GM21717 (cell line): Measurements from ENCODE around the gene LILRA6.
"Not testable (repeated sequence)": the region's sequence is repeated elsewhere in the genome, so short reads cannot be mapped to it uniquely, and the experiment has no call there.

Experiments
- ATAC-seq: cut with Tn5 transposase; IDR thresholded peaks from one replicate; pipeline ENCODE4 v1.9.1; 2021; ENCODE audit warnings: mild to moderate bottlenecking, moderate library complexity; ENCODE audit not compliant: unreplicated experiment

LILRA6 gene

DNA sequence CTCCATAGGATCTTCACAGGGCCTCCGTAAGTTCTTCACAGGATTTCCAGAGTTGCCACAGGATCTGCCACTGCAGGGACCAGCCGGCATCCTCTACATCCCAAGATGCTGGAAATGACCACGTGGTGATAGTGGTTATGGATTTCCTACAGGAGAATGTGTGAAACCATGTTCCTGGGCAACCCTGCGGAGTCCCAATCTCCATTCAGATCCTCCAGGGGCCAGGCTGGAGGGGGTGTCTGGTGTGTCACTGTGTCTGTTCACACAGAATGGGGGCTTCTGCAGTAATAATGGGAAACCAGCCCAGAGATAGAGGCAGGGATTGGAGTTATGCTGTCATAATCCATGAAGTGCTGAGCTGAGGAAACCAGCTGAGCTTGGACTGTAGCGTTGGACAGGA lies 8.6 kb downstream of the LILRA6 start:
- ATAC-seq = no peak

DNA sequence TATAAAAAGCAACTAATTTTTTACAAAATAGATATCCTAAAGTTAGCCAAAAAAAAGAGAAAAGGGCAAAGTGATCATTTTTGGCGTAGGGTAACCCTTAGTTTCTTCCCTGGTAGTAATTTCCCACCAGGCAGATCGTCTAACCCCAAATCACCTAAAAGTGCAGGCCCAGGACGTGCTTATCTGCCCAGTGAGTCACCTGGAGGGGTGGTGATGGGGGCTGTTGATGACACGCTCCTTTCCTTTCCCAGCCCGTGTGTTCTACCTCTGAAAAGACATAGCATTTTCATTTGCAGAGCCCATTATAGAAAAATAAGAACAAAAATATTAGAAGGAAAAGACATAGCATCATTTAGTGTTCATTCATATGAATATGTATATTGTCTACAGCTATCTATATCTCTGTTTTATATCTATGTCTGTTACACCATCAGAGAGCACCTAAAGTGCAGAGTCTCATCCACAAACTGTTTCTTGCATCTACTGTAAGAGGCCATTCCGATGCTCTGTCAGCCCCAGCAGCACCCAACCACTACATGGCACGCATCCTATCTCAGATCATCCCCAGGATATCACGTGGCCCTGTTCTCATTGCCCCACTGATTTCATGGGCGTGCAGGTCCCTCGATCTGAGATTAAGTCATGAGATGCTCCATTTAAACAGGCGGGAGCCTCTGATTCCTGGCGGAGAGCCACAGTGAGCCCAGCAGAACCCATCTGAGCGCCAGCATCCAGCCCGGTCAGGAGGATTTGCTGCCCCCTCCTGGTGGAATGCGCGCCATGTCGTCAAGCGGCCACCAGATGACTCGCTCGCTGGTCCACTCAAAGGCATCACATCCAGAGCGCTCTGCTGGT lies 11.3 kb downstream of the LILRA6 start:
- ATAC-seq = no peak

DNA sequence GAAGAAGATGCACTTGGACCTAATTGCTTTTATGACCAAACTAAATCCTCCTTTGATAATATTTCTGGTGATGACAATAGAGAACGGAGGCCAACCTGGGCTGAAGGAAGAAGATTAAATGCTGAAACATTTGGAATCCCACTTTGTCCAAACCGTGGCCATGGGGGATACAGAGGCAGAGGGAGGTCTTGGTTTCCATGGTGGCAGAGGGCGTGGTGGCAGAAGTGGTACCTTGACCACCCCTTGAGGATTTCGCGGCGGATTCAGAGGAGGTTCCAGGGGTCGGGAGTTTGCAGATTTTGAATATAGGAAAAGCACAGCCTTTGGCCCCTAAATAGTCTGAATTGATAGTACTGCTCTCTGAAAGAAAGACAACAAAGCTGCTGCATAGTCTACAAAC lies 12.6 kb downstream of the LILRA6 start:
- no peak for ATAC-seq

DNA sequence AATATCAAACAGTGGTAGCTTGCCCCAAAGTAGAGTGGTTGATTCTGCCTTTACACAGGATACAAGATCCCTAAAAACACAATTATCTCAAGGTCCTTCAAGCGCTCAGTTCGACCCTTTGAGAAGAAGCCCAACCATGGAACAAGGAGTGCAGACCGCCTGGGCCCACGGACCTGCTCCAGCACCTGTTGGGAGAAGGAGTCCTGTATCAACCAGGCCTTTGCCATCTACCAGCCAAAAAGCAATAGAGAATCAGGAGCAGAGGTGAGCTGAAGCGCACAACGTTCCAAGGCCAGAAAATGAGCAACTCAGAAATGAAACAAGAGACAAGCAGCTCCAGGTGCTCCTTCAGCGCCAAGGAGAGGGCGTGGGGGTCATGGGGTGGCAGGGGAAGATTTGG lies 13.4 kb downstream of the LILRA6 start:
- no peak for ATAC-seq

DNA sequence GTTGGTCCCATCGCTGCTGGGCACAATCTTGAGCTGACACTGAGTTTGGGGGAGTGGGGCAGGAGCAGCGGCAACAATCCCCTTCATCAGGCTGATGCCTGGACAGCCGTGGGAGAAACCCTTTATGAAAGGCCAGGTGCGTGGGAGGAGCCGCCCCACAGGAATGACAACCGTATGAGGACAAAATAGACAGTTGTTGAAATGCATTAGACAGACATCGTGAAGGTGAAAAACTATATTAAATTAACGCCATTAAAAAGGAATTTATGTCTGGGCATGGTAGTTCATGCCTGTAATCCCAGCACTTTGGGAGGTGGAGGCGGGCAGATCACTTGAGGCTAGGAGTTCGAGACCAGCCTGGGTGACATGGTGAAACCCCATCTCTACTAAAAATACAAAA lies 18.0 kb downstream of the LILRA6 start:
- not testable (repeated sequence) for ATAC-seq

DNA sequence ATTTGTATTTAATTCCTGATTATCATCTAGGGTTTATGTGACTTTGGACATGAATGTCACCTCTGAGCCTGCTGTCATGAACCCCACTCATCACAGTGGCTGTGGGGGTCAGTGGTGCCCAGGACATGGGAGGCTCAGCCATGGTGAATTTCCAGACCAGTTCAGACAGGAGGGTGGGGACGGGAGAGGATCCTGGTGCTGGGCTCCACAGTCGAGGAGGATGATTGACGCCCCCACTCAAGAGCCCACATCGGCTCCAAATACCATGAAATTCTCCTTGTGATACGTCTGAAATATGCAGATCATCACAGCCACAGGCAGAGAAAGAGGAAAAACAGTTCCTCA lies 18.7 kb downstream of the LILRA6 start:
- not testable (repeated sequence) for ATAC-seq

DNA sequence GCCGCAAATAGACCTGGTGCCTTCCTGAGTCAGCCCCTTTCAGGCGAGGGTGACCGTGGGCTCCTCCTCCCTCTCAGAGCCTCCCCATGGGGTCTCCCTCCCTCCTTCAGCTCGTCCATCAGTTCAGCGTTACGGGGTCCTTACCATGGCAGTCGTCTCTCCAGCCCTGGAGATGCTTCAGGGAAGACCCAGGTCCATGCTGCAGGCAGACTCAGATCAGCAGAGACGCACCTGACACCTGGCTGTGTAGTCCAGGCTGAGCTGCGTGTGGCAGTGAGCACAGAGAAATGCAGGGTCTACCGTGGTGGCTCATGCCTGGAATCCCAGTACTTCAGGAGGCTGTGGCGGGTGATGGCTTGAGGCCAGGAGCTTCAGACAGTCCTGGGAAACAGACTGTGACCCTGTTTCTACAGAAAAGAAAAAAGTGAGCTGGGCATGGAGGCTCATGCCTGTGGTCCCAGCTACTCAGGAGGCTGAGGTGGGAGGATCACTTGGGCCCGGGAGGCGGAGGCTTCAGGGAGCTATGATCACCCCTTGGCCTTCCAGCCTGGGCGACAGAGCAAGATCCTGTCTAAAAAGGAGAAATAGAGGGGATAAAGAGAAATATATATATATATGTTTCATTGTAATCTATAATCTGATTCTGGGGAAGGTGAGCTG lies 19.2 kb downstream of the LILRA6 start:
- not testable (repeated sequence) for ATAC-seq

DNA sequence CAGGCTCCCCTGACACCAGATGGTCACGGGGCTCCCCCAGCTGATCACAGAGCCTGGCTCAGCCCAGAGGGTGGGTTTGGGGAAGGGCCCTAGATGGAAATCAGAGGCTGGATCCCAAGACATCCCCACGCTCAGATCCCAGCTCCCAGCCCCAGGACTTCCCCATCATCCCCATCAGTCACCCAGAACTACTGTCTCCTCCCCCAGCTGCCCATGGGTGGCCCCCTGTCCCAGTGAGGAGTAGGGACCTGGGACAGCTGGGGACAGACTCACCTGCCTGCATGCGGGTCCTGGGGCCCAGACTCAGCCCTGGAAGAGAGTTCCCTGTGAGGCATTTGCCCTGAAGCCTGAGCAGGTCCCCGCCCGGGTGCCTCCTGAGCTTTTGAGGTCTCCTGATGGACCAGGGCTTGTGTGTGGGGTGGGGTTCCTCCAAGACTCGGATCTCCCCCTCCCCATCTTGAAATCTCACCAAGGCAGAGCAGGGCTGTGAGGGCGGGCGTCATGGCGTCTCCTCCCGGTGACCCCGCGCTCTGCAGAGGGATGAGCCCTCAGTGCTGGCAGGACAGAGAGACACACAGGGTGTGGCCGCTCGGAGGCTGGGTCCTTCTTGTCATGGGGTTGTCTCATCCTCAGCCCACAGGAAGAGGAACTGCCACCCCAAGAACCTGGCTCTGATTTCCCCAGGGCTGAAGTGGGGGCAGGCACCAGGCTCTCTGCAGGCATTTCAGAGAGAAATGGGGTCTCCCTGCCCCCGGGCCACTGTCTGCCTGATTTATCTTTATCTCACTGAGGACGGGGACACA lies 19.9 kb downstream of the LILRA6 start, which contains the start of gene LILRB3:
LILRB3 (minus strand) TSS at position 534 of the 803 bp plus-strand sequence; CDS start at position 503, 31 bp downstream.
- ATAC-seq = not testable (repeated sequence)

DNA sequence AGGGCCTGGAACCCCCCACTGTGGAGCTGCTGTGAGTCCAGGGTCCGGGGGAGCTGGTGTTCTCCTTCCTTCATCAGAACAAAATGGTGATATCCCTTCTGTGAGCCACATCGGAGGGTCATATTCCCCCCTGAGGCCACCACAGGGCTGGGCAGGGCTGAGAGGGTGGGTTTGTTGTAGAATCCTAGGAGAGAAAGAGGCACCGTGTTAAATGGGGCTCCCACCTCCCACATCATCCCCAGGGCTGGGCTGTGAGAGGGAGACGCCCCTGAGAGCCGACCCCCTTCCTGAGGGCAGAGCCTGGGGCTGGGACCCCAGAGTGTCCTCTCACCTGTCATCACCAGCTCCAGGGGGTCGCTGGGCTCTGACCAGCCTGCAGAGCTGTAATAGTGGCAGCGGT lies 20.6 kb downstream of the LILRA6 start:
- ATAC-seq = not testable (repeated sequence)

DNA sequence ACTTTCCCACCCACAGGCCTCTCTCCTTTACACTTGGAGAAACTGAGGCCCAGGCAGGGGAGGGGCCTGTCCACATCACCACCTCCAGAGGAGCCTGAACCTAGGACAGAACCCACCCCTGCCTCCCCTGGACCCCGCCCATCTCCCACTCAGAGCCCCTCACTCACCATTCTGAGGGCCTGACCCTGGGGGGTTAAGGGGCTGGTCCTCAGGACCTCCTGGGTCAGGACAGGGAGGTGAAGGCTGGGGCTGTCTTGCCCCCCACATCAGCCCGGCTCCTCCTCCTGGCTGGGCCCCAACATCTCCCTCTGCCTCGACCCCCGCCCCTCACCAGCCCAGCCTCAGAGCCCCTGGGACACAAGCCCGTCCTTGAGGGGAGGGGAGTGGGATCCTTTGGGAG lies 22.9 kb downstream of the LILRA6 start:
- not testable (repeated sequence) for ATAC-seq

DNA sequence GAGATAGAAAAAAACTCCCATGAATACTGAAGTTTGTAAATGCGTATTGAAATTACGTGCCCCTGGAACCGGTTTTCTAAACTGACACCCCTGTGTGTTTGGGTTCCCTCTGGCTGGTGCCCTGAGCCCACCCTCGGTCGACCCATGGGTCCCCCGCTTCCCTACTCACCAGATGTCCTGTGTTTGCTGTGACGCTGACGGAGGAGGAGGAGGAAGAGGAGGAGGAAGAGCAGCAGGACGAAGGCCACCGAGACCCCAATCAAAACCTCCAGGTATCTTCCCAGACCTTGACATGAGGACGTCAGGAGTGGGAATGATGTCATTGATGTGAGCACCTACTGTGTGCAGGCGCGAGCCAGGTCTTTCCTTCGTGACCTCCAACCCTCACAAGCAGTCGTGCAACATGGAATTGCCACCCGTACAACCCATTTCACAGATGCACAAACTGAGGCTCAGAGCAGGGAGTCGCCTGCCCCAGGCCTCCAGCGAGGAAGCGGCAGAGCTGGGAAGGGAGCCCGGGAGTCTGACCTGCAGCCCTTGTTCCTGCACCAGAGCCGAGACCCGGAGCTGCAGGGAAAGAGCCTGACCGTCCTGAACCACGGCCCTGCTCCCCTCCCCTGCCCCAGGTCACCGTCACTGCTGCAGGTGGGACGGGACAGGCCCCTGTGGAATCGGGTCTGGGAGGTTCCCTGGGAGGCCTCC lies 23.5 kb downstream of the LILRA6 start:
- no peak for ATAC-seq

DNA sequence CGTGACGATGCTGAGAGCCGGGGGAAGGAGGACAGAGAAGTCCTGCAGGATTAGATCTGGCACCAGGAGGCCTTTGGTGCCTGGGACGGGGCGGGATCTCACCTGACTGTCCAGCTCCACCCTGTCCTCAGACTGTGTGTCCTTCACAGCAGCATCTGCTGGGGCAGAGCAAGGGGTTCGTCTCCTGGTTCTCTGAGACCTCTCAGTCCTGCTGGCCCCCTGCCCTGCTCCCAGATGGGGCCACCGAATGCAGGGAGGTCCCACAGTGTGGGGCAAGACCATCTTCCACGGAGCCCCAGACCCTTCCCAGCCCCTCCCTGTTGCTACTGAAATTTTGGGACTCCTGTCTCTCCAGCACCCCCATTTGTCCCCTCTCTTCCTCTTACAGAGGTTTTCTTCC lies 24.3 kb downstream of the LILRA6 start:
- ATAC-seq = no peak

DNA sequence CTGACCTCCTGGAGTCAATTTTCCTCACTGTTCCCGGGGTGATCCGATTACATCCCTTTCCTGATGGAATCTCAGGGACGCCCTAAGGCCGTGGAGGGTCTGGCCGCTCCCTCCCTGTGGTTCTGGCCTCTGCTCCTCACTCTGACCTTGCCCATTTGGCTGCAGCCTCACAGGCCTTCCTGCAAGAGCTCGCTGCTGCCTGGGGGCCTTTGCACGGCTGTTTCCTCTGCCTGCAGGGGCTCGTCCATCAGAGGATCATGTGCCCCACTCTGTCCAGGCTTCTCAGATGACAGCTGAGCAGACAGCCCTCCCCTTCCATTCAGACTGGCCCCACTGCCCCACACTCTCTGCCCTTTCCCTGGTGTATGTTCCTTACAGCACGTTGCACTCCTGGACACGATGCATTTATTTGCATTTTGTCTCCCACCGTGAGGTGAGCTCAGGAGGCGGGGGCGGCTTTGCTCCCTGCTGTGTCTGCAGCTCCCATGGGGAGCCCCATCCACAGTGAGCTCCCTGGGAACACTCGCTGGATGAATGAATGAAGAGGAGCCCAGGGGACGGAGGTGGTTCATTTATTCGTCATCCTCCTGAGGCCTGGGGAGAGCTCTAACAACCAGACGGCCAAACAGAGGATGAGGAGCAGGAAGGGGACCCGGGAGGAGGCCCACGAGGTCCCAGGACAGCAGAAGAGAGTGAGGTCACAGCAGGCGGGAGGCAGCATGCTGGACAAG lies 24.9 kb downstream of the LILRA6 start:
- ATAC-seq = not testable (repeated sequence)

DNA sequence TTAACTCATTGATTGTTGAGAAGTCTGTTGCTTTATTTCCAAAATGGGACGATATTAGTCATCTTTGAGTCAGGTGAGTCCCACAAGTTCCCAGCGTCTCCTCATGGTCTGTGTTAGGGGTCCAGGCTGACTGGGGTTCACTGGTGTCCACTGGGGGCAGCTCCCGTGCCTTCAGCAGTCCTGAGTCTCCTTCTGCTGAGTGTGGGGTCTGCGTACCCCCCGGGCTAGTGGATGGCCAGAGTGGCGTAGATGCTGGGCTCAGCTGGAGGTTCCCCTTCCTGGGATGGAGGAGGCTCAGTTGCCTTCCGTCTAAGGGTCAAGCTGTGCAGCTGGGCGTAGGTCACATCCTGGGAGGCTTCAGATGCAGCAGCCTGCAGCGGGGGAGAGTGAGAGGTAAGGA lies 25.7 kb downstream of the LILRA6 start:
- ATAC-seq = no peak

DNA sequence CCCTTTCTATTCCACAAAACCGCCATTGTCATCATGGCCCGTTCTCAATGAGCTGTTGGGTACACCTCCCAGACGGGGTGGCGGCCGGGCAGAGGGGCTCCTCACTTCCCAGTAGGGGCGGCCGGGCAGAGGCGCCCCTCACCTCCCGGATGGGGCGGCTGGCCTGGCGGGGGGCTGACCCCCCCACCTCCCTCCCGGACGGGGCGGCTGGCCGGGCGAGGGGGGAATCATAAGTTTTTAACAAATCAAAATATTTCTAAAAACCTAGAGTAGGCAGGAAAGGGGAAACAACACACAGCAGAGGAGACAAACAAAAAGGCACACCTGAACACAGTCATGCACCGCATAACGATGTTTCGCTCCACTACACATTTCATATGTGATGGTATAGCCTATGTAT lies 27.9 kb downstream of the LILRA6 start:
- ATAC-seq = not testable (repeated sequence)

DNA sequence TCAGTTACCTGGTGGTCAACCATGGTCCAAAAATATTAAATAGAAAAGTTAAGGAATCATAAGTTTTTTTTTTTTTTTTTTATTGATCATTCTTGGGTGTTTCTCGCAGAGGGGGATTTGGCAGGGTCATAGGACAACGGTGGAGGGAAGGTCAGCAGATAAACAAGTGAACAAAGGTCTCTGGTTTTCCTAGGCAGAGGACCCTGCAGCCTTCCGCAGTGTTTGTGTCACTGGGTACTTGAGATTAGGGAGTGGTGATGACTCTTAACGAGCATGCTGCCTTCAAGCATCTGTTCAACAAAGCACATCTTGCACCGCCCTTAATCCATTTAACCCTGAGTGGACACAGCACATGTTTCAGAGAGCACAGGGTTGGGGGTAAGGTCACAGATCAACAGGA lies 28.4 kb downstream of the LILRA6 start:
- not testable (repeated sequence) for ATAC-seq

DNA sequence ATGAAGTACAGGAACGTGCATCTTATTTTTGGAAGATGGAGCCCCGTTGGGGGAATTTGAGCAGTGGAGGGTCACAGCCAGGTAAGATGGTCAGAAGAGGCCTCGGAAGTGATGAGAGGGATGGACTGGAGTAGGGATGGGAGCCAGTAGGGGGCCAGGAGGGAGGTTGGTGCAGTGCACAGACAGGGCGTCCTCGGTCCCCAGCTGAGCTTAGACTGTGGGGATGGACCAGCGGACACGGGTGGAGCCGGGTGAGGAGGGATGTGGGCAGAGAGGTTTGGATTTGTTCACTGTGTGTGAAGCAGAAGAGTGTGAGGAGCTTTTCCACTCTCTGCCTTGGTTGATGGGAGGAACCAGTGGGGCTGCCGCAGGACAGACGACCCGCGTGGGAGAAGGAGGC lies 31.4 kb downstream of the LILRA6 start:
- no peak for ATAC-seq

DNA sequence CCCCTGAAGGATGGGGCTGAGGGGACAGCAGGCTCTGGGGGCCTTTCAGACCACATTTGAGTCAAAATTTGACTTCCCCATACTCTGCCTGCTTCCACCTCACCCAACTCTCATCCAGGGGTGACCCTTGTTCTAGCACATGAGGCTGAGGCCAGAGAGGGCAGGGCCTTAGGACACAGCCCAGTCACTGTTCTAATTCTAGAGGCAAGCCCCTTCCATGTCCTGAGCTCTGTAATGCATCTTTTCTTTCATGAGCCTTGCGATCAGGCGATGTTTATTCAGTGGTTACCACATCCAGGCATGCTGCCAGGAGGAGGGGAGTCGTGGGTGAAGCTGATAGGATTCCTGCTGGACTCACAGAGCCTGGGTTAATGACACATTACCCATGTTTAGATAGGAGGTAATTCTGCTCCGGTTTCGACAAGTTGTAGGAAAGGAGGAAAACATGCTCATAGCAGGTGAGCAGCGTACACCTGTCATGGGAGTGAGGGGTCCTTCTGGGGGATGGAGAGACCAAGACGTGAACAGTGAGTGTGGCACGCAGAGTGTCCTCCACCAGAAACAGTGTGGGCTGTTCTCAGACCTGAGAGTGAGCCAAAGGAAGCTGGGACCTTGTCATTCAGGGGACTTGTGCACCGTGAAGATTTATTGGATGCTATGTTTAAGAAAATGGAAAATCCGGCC lies 32.6 kb downstream of the LILRA6 start:
- ATAC-seq = no peak

DNA sequence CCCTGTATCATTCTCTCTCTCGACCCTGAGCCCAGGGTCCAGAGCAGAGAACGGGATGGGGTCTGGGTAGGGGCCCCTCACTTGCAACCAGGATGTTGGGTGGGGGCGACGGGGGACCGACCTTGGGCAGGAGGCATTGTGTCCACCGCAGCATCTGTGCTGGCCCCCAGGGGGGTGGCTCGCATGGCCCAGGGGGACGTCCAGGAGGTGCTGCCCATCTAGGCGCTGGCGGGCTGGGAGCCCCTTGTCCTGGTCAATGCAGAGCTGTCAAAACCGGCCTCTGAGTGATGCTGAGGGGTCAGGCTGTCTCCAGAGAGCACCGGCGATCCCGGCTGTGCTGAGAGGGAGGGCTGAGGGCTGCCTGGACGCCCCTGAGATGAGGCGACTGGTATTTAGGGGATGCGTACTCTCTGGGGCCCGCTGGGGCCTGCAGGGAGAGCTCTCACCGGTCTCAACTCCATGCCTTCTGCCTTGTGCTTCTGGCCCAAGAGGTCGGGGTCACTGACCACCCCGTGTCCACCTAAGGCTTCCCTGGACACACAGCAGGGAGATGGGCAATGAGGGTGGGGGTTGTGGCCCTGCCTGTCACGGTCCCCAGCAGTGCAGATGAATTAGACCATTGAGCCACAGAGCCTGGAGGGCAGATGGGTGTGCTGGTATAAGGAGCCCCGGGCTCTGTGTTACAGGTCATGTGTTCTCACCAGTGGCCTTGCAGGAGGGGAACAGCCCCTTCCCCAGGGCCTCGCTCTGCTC lies 33.4 kb downstream of the LILRA6 start:
- ATAC-seq = no peak
